Measurements from ENCODE around the gene SIL1.

SIL1 gene

DNA sequence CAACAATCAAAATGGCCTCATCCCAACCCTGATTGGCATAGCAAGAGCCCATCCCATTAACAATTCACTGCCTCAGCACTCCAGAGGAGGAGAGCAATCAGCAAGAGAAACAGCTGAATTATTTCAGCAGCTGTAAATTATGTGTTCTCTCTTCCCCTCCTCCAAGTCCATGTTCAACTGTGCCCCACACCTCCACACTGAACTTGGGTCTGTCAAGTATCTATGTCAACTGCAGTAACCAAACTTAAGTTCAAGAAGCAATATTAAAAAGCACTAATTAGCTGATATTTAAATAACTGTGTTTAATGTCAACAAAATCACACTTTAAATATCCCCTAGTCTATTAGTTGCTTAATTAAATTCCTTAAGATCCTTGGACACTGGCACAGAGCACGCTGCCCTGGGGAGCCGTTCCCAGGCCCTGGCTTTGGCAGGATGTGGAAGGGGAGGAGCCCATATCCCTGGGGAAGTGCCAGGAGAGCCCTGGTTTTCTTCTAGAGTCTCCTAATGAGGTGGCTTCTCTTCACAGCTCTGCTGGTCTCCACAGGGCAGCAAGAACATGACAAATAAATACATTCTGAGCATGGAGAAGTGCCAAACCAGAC lies 50.6 kb downstream of the SIL1 start:
- in situ Hi-C loops (cut with MboI; ENCODE audit: low sequenced_read_pairs), result no loop called here

- in situ Hi-C loops (cut with MboI; ENCODE audit: low sequenced_read_pairs), result no loop called here
Measured at GRCh38 chr5:139146809-139147482, 51.2 kb downstream of the SIL1 start.

- in situ Hi-C loops (cut with MboI; ENCODE audit: low sequenced_read_pairs), result no loop called here
Measured at GRCh38 chr5:139141446-139142204, 56.5 kb downstream of the SIL1 start.

DNA sequence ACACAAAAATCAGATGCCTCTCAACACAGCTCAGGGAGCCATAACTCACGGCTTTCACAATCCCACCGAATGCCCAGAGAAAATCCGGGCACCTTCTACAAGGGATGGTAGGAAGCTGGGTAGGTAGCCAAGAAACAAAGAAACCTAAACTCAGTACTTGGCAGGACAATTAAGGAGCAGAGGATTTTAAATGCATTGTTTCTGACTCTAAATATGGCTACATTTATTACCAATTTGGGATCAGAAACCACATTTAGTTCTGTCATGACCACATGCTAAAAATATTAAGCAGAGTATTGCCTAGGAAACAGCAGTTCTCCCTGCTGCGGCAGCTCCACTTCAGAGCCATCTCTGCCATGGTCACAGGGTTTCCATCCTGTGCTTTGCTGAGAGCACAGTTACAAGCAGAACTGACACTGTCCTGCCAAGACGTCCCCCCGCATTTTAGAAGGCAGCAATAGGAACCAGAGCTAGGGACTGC lies 57.5 kb downstream of the SIL1 start:
- in situ Hi-C loops (cut with MboI; ENCODE audit: low sequenced_read_pairs), result no loop called here

DNA sequence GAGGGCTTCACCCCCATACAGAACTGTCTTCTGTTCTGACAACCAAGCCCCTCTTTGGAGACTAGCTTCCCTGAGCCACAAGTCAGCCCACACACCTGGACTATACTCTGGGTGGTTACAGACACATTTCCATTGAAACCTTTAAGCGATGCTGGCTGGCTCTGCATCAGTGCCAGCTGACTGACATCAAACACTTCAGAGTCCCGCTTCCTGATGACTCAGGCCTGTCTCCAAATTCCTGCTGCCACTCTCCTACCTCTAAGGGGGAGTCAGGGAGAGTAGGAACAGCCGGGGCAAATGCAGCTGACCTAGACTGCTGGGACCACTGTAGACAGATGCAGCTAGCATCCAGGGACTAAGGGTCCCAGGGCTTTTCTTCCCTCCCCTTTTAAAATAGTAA lies 59.4 kb downstream of the SIL1 start:
- in situ Hi-C loops (cut with MboI; ENCODE audit: low sequenced_read_pairs), result no loop called here

- in situ Hi-C loops (cut with MboI; ENCODE audit: low sequenced_read_pairs), result no loop called here
Measured at GRCh38 chr5:139138109-139138508, 60.1 kb downstream of the SIL1 start.

- in situ Hi-C loops (cut with MboI; ENCODE audit: low sequenced_read_pairs), result no loop called here
Measured at GRCh38 chr5:139137697-139138096, 60.5 kb downstream of the SIL1 start.

GRCh38 chr5:139134906-139135305 lies 63.3 kb downstream of the SIL1 start:
- in situ Hi-C loops (cut with MboI; ENCODE audit: low sequenced_read_pairs), result no loop called here

- in situ Hi-C loops (cut with MboI; ENCODE audit: low sequenced_read_pairs), result no loop called here
Measured at GRCh38 chr5:139133282-139133681, 64.9 kb downstream of the SIL1 start.

- in situ Hi-C loops (cut with MboI; ENCODE audit: low sequenced_read_pairs), result no loop called here
Measured at GRCh38 chr5:139132515-139132914, 65.7 kb downstream of the SIL1 start.

DNA sequence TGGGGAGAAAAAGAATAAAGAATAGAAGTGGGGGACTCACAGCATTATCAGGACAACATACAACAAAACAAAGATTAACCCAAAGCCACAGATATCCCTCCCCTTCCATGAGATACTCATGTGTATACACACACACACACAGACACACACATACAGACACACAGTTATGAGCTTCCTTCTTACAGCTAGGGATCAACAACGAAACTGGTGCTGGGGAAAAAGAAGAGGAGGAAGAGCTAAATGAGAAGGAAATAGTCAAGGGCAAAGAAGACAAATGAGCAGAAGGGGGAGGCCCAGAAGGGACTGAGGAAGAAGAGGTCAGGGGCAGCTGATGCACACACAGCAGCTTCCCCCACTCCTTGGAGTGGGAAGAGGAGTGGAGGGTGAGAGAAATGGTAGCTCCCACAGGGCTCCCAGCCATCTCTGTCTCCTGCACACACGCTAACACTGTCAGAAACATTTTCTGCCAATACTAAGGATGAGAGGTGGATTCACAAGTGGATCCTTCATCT lies 66.2 kb downstream of the SIL1 start:
- in situ Hi-C loops (cut with MboI; ENCODE audit: low sequenced_read_pairs), result no loop called here

GRCh38 chr5:139131465-139131864 lies 66.7 kb downstream of the SIL1 start:
- in situ Hi-C loops (cut with MboI; ENCODE audit: low sequenced_read_pairs), result no loop called here

DNA sequence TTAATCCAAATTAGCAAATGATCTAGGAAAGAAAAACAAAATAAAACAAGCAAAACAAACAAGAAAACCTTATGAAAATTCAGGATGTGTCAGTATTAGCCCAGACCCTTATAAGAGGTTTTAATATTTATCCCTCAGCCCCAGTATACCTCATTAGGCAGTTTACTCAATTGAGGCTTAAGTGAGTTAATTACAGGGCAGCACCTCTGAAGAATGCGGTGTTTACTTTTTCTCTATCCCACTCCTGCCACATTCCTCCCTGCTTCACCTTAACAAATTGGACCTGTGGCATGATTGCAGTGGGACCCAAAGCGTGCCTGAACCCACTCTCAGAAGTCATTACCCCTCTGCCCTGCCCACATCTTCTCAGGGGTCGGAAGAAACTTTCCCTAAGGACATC lies 67.1 kb downstream of the SIL1 start:
- in situ Hi-C loops (cut with MboI; ENCODE audit: low sequenced_read_pairs), result no loop called here

DNA sequence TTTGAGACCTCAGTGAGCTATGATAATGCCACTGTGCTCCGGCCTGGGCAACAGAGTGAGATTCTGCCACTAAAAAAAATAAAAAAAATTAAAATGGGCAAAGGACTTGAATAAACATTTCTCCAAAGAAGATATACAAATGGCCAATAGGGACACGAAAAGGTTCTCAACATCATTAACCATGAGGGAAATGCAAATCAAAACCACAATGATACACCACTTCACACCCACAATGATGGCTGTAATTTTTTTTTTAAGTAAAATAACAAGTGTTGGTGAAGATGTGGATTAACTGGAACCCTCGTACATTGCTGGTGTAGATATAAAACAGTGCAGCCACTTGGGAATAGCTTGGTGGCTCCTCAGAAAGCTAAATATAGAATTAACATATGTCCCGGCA lies 68.0 kb downstream of the SIL1 start:
- in situ Hi-C loops (cut with MboI; ENCODE audit: low sequenced_read_pairs), result no loop called here

DNA sequence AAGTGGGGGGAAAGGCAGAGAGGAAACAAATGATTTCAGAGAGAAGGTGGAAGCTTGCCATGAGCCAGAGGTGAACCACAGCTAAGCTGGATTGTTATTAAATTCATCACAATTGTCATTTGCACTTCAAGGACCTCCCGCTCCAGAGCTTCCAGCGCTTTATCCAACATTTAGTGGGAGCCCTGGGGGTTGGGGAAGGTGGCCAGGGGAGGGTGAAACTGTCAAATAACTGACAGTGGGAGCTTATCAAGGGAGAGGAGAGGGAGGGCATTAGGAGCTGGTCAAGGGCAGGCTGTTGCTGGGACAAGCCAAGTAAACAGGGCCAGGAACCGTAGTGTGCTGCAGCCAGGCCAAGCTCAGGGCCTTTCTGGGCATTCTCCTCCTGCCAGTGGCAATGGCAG lies 71.5 kb downstream of the SIL1 start:
- in situ Hi-C loops (cut with MboI; ENCODE audit: low sequenced_read_pairs), result no loop called here

DNA sequence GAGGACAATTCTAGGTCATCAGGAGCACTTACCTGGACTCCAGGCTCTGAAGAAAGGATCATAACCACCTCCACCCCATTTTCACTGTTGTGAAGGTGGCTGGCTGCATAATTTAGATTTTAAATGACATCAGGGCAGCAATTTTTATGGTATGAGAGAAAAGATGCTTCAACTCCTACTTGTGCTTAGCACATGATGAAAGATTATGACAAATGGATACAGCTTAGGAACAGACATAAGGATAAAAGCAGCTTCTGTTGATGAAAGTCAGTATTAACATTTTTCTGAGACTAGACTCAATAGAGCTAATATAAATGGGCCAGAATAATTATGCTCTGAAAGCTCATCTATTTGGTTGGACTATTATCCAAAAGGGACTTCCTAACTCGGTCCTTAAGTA lies 72.2 kb downstream of the SIL1 start:
- in situ Hi-C loops (cut with MboI; ENCODE audit: low sequenced_read_pairs), result no loop called here

DNA sequence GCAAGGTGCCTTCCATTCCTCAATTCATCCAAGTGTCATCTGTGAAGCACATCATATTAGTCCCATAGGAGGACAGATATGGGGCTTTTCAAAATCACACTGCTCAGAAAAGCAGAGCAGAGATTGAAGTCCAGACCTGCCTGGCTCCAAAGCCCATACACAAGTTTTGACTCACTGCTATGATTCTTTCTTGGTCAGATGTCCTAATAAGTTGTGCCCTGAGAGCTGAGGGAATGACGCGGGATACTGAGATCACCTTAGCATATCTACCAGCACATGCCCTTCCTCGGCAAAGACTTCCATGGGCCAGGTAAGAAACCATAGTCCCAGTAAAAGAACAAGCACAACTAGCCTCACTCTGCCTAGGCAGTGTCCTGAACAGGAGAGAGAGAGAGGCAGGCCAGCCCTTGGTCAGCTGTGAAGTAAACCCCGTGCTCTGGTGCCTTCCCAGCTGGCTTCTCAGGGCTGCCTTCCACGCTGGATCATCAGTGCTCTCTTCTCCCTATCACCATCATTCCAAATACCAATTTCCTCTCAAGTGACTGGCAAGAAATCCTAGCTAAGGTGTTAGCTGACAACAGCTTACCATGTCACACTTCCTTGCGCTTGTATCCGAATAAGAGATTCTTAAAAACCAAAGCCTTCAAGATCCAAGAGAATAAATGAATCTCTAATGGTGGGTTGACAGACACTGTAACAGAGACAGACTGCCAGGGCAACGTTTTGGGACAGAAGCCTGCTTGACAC lies 73.2 kb downstream of the SIL1 start:
- in situ Hi-C loops (cut with MboI; ENCODE audit: low sequenced_read_pairs), result no loop called here

GRCh38 chr5:139121120-139121519 lies 77.0 kb downstream of the SIL1 start:
- in situ Hi-C loops (cut with MboI; ENCODE audit: low sequenced_read_pairs), result no loop called here

DNA sequence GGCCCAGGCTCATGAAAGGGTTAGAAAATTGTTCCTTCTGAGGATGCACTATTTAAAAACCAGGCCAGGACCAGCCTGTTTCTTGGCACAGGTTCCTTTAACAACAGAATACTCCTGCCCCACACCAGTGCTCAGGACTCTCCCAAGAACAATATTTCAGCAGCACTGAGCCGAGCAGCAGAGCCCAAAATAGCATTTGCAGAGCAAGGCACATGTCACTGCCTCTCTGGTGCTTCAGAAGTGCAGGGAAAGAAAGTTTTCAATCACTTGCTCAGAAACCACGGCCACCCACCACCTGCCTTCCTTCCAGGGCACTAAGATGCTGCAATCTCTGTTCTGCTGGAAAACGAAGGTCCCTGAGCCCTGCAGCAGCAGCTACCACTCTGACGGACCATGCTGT lies 77.6 kb downstream of the SIL1 start:
- in situ Hi-C loops (cut with MboI; ENCODE audit: low sequenced_read_pairs), result no loop called here

- in situ Hi-C loops (cut with MboI; ENCODE audit: low sequenced_read_pairs), result no loop called here
Measured at GRCh38 chr5:139118804-139119203, 79.4 kb downstream of the SIL1 start.

DNA sequence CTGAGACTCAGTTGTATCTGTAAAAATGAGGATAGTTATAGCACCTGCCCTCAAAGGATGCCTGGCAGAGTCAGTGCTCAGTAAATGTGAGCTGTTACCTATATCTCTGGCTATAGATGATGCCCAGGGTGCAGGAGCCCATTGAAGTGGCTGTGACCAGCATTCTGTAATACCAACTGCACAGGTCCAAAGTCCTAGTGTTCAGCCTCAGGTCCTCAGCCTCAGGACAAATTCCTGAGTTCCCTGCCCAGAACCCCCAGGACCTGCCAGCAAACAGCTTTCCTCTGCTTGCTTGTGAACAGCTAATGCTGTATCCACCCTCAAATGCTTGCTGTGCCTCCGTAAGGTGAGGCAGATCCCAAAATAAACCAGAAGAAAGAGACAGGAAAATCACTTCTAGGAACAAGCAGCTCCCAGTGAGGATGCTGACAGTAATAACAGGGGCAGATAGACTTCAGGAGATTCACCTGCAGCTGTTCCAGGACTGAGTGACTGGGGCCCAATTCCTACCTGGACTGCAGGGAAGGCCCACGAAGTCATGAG lies 80.8 kb downstream of the SIL1 start:
- in situ Hi-C loops (cut with MboI; ENCODE audit: low sequenced_read_pairs), result no loop called here

All from HL-60/S4 treated with phorbol 12-myristate 13-acetate at 8.2 ng/mL for 4 days and 3 days (cell line).